Ureter (tissue), 1 donor: ENCODE data around the gene CISTR. TPM values are rescaled to one million over a fixed set of nuclear protein-coding genes. Genes with fewer than 3 reads are reported as not detected.

ENCODE experiments used
- DNase-seq: peaks from one replicate; pipeline ENCODE4 v3.0.0-alpha.2; 2020; ENCODE audit warnings: low spot score
- total RNA-seq: library from RNA; stranded (reverse); gene quantifications from one replicate; pipeline ENCODE4 v1.2.4, GENCODE V29; 2023
- donor health status: DM: yes; HTN: yes; CAD: no.

The CISTR gene
- total RNA-seq, 1 donor from 2014 or later = not detected

DNA sequence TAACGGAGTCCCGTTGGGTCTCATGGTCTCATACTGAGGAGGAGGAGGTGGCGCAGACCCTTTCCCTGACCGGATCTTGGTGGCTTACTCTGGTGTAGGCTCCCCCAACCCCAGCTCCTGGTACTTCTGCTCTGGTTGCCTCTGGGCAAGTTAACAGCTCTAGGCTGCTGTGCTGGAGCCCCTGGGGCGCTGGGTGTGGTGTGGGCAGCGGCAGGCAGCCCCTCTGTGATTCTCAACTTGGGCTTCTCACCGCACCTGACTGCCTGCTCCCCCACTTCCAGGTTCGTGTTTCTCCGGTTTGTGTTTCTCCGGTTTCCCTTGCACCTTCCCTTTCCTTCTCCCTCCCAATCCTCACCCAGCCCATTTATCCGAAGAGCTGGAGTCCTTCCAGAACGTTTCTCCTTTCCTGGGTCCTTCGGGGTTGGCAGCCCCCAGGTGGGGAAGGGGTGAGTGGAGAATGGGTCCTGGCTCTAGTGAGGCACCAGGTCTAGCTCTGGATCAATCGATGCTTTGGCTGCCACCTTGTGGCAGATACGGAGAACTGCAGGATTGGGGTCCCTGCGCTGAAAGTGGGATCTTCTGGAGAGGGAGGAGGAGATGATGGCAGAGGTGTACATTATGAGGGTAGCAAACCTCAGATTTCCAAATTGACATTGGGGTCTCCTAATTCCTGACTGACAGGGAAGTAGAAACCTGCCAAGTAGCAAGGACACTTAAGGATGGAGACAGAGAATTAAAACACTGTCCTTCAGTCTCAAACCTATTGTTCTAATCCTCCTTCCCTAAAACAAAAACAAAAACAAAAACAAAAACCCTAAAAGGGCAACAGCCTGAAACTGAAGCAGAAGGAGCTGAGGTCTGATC, 8.3 kb downstream of the CISTR start:
- DNase-seq = peak; percentile 67

DNA sequence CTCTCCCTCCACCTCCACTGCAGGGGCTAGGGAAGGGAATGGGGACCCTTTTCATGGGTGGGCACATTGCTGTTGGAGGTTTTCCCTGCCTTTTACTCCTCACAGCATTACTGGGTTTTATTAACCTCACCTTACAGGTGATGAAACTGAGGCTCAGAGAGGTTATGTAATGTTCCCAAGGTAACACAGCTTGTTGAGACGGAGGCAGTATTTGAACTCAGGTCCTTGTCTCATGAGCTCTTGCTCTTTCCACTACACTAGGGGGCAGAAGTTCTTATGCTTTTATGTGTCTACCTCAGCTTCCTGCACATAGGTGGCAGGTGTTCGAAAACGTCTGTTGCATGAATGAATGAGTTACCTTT, 11.7 kb downstream of the CISTR start:
- DNase-seq = no peak

DNA sequence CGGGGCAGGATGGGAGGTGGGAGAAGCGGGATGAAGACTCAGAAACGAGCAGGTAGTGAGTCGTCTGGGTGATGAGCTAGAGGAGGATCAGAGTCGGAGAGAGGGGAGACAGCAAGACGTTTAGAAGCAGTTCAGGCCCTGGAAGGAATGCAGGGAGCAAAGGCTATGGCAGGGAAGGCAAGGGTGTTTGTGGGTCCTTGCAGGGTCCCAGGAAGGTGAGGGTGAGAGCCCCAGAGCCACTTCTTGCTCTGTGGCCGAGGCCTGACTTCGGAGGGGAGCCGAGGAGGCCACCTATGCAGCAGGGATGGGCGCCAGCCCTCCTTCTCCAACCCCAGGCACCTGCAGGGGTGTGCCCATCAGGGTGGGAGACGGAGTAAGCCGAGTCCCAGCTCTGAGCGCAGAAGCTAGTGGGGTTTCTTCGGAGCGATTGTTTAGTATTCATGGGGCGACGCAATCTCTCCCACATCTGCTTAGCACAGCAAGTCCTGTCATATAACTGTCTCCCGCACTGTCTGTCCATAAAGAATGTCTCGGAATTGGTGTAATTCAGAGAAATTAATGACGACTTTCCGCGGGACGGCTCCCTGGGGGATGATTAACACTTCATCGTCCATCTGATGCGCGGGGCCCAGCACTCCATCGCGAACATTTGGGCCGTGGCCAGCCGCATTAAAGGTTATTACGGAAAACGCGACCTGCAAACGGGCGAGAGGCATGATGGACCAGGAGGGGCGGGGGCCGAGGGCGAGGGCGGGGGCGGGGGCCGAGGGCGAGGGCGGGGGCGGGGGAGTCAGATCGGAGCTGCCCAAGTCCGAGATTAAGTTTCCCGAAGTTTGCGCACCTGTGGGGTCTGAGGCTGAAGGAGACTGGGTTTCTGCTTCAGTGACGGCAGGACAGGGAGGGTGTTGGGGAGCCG, 12.3 kb downstream of the CISTR start:
- no peak for DNase-seq

DNA sequence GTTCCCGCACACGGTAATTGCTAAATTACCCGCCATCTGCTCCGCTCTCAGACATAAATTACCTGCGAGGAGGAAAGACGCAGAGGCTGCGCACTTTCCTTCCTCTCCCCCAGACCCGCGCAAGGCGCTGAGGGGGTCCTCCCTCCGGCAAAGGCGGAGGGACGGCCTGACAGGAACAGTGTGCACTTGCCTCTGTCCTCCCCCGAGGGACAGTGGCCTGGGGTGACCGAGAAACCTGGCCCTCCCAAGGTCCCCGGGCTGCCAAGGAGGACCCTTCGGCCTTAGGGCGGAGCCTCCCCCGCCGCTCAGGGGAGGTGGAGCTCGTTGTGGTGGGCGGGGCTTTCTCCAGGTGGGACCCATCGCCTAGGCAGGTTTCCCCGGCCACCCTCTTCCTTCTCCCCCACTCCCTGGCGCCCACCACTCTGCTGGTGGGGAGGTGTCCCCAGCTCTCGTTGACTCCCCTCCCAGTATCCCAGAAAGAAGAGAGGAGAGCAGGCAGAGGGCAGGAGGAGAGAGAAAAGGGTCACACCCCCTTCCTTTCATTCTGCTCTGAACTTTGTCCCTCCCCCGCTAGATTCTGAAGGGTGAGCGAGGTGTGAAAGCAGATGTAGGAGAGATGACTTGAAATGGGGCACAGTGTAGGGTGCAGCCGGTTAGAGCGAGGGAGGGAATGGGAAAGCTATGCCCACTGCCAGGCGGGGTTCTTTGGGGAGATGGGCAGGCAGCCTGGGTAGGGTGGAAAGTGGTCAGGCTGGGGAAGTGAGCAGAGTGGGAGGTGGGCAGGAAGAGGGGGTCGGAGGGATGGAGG, 13.2 kb downstream of the CISTR start:
- DNase-seq = no peak

DNA sequence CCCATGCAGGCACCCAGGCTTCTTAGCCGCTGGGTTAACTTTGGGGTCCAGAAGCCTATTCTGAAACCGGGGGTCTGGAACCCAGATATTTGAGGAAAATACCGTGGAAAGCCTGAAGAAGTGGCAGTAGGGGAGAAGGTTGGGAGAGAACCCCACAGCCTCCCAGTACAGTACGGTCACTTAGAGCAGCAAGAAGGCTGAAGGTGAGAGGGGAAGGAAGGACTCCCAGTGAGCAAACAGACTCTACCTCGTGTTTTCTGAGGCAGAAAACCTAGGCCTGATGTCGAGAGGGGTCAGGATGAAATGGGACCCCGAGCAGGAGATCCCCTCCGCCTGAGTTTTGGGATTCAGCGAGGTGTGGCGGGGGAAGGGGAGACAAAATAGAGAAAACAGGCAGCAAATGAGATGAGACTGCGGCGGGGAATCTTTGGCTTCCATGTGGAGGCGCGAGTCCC, 13.8 kb downstream of the CISTR start:
- DNase-seq = no peak

DNA sequence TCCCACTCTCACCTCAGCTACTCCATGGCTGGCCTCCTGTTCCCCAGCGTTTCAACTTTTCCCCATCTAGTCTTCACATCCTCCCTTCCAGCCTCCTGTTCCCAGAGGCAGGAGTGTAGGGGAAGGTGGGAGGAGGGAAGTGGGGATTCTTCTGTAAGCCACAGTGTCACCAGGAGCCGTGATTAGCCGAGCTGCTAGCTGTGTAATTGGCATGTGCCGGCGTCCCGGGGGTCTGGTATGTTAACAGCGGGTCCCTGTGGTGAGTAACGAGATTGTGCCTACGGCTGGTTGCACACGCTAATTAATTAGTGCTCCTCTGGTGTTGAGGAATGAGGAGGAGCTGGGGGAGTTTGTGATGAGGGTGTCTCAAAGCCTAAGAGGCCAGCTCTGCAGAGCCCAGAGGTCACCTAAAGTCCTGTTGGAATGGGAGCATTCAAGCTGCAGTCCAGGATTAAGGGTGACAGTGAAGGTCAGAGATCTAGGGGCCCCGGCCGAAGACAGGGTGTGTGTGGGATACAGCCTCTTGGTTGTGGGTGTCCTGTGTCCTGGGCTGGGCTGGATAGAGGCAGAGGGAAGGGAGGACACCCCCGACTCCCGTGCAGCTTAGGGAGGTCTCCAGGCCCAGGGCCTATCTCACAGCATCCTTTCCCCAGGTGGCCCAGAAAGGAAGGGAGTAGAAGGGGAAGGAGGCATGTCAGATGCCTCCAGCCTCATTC, 14.5 kb downstream of the CISTR start:
- no peak for DNase-seq

DNA sequence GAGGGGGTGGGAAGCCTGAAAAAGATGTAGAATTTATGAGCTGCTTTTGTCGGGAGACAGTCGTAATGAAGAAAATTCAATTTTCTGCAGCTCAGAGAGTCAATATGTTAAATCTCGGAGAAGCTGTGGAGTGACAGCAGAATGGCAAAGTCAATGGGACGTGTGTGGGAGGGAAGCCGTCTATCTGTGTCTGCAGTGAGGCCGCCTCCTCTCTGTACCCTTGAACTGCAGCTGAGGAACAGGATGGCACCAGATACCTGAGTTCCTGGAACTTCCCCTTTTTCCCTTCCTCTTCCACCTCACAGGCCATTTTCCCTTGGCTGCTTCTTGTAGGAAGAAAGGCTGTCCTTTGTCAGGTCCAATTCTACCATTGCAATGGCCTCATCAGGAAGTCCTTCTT, 15.2 kb downstream of the CISTR start:
- no peak for DNase-seq

DNA sequence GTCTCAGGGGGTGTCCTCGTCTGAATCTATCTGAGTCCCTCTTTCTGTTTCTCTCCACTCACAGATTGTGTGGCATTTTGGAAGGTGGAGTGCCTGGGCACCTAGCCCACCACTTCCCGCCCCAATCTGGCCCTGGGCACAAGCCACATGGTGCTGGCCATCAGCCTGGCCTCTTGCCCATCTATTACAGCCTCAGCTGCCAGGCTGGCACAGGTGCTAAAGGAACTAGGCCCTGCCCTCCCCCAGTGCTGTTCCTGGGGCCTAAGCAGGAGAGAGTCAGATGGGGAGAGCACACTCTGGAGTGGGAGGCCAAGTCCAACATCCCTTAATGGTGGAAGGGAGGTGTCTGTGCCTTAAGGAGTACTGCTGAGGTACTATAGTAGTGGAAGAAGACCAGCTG, 16.2 kb downstream of the CISTR start:
- no peak for DNase-seq

DNA sequence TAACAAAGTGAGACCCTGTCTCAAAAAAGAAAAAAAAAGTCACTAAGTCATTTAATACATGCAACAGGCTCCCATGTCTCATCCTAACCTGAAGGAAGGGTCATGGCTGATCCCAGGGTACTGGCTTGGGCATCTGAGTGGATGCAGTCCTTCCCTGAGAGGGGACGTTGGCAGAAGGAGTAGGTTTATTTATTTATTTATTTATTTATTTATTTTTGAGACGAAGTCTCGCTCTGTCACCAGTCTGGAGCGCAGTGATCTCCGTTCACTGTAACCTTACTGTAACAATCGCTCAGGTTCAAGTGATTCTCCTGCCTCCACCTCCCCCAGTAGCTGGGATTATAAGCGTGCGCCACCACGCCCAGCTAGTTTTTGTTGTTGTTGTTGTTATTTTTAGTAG, 17.4 kb downstream of the CISTR start:
- DNase-seq = no peak

DNA sequence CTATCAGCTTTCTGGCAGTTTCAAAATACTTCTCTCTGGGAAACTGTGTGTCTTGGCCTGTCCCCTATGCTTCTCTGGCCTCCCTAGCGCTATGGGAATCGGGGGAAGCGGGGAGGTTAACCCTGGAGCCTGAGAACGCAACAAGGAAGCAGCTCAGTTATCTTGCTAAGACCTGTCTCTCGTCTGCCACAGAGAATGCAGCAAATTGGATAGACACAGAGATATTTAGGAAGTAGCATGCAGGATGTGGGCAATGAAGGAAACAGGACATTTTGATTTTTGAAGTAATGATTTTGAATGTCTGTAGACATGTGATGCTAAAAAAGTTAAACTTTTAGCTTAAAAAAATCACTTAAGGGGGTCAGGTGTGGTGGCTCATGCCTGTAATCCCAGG, 18.0 kb downstream of the CISTR start:
- no peak for DNase-seq

DNA sequence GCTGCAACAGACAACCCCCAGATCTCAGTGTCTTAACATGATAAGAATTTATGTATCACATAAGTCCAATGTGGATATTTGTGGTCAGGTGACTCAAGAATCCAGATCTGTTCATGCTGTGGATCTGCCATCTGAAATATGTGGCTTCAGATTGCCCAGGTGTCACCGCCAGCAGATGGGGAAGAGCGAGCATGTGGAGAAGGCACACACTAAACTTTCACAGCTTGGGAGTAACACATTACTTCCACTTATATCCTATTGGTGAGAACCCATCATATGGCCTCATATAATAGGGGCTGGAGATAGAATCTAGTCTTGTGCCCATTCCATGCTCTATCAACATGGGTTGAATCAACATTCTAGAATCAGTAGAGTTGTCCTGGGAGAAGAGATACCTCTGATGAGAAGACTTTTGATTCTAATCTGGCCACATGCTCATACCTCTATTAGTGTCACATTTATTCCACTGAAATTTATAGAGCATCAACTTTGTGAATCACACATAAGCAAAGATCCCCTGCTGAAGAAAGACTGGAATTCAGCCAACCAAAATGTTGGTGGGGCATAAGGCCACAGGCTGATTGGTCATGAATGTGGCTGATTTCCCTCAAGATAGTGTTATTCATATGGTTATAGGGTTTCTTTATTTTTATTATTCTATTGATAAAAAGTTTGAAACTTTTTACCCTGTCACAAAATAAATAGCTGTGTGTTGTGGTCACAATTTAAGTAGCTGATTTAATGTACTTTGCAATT, 18.6 kb downstream of the CISTR start:
- DNase-seq = no peak

DNA sequence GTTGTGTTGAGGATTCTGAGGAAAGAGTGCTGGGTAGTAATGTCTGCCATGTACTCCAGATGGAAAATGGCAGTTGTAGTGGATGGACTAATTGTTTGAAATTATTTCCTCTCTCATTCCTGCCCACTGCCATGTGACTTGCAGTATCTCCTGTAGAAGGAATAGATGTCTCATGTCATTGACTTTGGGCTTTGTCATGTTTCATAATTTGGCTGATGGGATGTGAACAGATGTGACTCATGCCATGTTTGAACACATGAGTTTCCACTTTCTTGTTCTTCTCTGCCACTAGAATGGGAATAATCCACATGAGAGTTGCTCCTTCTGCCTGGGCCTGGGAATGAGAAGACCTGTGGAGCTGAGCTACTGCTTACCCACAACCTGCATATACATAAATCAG, 22.1 kb downstream of the CISTR start:
- no peak for DNase-seq

DNA sequence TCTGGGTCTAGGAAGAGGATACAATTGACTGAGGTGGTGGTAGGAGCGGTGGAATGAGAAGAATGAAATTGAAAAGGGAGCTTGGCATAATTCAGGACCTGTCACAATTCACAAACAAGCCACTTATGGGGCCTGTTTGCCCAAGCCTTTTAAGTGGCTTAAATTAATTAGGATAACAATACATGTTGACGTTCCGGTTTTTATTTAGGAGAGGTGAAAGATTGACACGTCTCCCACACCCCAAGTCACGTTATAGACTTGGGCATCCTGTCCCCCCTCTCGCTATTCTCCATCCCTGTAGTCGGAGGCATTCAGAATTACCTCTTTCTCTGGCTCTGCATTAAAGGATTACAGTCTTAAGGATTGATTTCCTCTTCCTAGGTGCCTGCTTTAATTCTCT, 23.6 kb downstream of the CISTR start:
- DNase-seq = no peak

DNA sequence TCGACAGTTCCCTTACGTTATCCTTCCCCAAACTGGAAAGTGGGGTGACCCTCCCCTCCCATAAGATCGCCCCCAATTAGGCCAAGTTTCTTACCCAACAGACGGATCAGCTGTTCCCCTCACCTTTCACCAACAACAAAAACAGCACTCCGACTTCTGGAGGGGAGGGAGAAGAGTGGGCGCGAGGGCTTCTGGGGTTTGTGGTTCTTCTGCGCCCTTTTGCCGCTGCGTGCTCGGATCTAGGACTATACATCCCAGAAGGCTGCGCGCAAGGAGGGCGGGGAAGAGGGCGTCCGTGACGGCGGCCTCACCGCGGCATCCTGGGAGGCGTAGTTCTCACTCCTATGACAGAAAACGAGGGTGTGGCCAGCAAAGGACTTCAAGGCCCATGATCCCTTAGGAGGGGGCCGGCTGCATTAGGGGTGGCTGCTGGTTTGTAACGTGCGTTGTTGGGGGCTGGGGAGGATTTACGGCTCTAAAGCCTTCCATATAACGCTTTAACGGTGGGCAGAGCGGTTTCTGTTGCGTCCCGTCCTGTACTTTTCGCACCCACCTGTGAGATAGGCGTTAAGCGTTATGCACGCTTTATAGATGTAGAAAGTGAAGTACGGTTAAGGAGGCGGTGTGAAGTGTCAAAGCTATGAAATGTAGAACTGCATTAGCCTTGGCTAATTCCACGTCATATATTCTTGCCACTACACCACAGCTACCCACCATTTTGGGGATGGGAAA, 24.3 kb downstream of the CISTR start, which contains the start of gene CALCOCO1:
Gene CALCOCO1 (minus strand): TSS at position 143 of the 732 bp plus-strand sequence. CDS start 2,210 bp downstream, outside the sequence.
- peak; percentile 97 for DNase-seq

DNA sequence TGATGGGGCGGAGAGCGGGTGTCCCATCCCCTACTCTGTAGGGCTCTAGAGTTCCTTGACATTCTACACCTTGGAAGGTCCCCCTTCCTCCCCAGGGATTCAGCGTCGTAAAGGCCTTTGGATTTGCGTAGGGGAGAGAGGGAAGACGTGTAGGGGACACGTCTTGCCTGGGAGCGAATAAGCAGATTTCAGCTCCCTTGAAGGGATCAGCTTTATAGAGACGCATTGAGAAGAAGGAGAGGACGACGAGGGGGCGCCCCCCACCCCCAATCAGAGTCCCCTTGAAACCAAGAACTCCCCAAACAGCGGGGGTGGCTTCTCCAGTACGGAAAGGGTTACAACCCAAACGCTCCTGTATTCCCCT, 24.9 kb downstream of the CISTR start:
- no peak for DNase-seq

DNA sequence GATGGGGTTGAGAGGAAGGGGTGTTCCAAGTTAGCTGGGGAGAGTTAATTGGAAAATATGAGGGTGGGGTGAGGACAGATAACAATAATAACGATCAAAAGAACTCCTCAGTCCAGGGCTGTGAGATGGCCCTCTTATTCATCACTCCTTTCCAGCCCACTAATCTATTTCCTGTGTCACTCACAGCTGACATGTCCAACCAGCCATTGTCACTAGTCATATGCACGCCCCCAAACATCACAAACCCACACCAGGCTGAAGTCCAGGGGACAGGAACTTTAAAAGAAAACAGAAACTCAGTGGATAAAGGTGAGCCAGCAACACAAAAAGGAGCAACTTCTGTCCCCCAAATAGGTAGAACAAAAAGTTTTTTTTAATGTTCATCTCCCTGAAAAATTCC, 25.4 kb downstream of the CISTR start:
- DNase-seq = no peak

DNA sequence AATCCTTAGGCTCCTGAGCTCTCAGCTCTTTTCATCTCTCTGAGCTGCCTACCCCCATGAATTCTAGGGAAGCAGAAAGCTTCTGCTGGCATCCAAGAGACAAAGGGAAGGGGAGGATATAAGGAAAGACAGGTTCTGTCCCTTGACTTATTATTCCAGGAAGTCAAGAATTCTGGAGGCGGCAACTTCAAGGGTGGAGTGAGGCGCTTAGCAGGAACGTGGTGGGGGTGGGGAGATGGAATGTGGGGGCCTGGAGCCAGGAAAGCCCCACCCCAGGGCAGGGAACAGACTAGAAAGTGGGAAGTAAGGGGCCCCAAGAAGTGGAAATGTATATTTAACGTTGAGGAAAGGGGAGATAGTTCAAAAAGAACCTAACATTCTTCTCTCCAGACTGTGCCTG, 26.0 kb downstream of the CISTR start:
- no peak for DNase-seq

DNA sequence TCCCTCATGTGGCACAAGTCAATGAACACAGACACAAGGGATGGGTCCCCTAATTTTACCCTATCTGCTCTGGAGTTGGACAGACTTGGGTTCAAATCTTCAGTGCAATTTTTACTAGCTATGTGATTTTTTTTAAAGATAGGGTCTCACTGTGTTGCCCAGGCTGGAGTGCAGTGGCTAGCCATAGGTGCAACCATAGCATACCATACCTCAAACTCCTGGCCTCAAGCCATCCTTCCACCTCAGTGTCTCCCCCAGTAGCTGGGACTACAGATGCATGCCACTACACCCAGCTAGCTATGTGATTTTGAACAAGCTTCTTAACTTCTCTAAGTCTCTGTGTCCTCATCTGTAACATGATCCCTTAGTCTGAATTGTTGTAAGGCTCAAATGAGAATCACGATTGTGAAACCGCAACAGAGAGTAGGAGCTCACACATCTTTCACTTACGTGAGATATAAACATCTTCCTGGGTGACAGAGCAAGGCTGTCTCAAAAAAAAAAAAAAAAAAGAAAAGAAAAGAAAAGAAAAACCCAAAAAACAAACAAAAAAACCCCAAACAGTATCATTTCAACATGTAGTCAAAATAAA, 29.2 kb downstream of the CISTR start:
- no peak for DNase-seq

DNA sequence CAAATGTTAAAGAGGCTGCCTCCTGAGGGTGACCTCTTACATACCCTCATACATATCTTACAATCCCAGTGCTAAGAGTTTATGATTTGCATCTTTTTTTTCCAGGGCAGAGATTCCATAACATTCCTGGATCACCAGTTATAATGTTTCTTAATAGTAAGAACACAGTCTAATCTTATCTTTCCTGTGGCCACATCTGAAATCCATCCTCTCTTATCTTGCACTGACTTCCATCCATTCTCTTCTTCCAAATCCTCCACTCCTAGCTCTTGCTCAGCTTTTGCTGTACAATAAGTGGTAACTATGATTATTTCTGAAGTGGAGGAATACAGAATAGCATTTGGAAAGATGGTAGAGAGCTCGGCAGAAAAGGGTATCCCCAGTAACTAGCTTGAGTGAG, 30.8 kb downstream of the CISTR start:
- DNase-seq = no peak
